ENCODE measurements around the gene LRRC37B.
A peak's percentile ranks its signal among the peaks of the same experiment; 100 is the strongest.
"Not testable (repeated sequence)": the region's sequence is repeated elsewhere in the genome, so short reads cannot be mapped to it uniquely, and the experiment has no call there.

The LRRC37B gene

GRCh38 chr17:32006957-32007462 is at the start of gene LRRC37B:
TSS of gene LRRC37B (plus strand) at chr17:32007383. CDS start at chr17:32021393, 14,010 bp downstream.
- peak within 1 kb of the TSS; percentile 95 for H3K4me3 Mint-ChIP-seq
- H3K27me3 Mint-ChIP-seq: no peaks in the 10 kb centered on the region
- peaks cover 2% of the 10 kb centered on the region for H3K36me3 Mint-ChIP-seq
- no peaks in the 10 kb centered on the region for H3K9me3 Mint-ChIP-seq (ENCODE audit: low read depth)
- H3K27ac Mint-ChIP-seq: peak within 1 kb of the TSS; percentile 92
- peaks cover 35% of the 10 kb centered on the region for H3K4me1 Mint-ChIP-seq (ENCODE audit: low read depth)

GRCh38 chr17:31964131-31964530 is 43.1 kb upstream of the LRRC37B start:
- H3K27me3 Mint-ChIP-seq; H3K4me3 Mint-ChIP-seq; H3K4me1 Mint-ChIP-seq (ENCODE audit: low read depth); H3K36me3 Mint-ChIP-seq; H3K9me3 Mint-ChIP-seq (ENCODE audit: low read depth): not testable (repeated sequence)
- peak overlapping the region; percentile 43 for H3K27ac Mint-ChIP-seq

GRCh38 chr17:31967648-31968047 is 39.5 kb upstream of the LRRC37B start:
- Mint-ChIP-seq H3K27me3 (no peaks in the 10 kb centered on the region), H3K9me3 (ENCODE audit: low read depth) (no peaks in the 10 kb centered on the region), H3K27ac (no peak overlapping the region), H3K4me1 (ENCODE audit: low read depth) (no peaks in the 10 kb centered on the region), H3K4me3 (no peak overlapping the region), H3K36me3 (no peaks in the 10 kb centered on the region)

GRCh38 chr17:31970416-31970815 is 36.8 kb upstream of the LRRC37B start:
- not testable (repeated sequence) for H3K27me3 Mint-ChIP-seq; H3K27ac Mint-ChIP-seq; H3K4me1 Mint-ChIP-seq (ENCODE audit: low read depth); H3K9me3 Mint-ChIP-seq (ENCODE audit: low read depth); H3K36me3 Mint-ChIP-seq; H3K4me3 Mint-ChIP-seq

GRCh38 chr17:31974269-31975071 is 32.7 kb upstream of the LRRC37B start:
- not testable (repeated sequence) for H3K4me3 Mint-ChIP-seq; H3K9me3 Mint-ChIP-seq (ENCODE audit: low read depth); H3K27ac Mint-ChIP-seq; H3K4me1 Mint-ChIP-seq (ENCODE audit: low read depth); H3K36me3 Mint-ChIP-seq; H3K27me3 Mint-ChIP-seq

- H3K27ac Mint-ChIP-seq; H3K9me3 Mint-ChIP-seq (ENCODE audit: low read depth); H3K27me3 Mint-ChIP-seq; H3K4me3 Mint-ChIP-seq; H3K4me1 Mint-ChIP-seq (ENCODE audit: low read depth); H3K36me3 Mint-ChIP-seq: not testable (repeated sequence)
These were observed 31.8 kb upstream of the LRRC37B start for GRCh38 chr17:31975391-31975790.

GRCh38 chr17:31991821-31992220 is 15.4 kb upstream of the LRRC37B start:
- H3K9me3 Mint-ChIP-seq (ENCODE audit: low read depth); H3K27me3 Mint-ChIP-seq; H3K4me1 Mint-ChIP-seq (ENCODE audit: low read depth); H3K36me3 Mint-ChIP-seq; H3K27ac Mint-ChIP-seq; H3K4me3 Mint-ChIP-seq: not testable (repeated sequence)

GRCh38 chr17:31997005-31997404 is 10.2 kb upstream of the LRRC37B start:
- peaks cover 2% of the 10 kb centered on the region for H3K36me3 Mint-ChIP-seq
- H3K27me3 Mint-ChIP-seq: no peaks in the 10 kb centered on the region
- no peak overlapping the region for H3K27ac Mint-ChIP-seq
- H3K9me3 Mint-ChIP-seq (ENCODE audit: low read depth): no peaks in the 10 kb centered on the region
- H3K4me3 Mint-ChIP-seq: no peak overlapping the region
- no peaks in the 10 kb centered on the region for H3K4me1 Mint-ChIP-seq (ENCODE audit: low read depth)

- H3K36me3 Mint-ChIP-seq: peaks cover 2% of the 10 kb centered on the region
- H3K27me3 Mint-ChIP-seq: no peaks in the 10 kb centered on the region
- H3K27ac Mint-ChIP-seq: peak overlapping the region; percentile 92
- peaks cover 40% of the 10 kb centered on the region for H3K4me1 Mint-ChIP-seq (ENCODE audit: low read depth)
- no peaks in the 10 kb centered on the region for H3K9me3 Mint-ChIP-seq (ENCODE audit: low read depth)
- peak overlapping the region; percentile 95 for H3K4me3 Mint-ChIP-seq
These were observed 498 bp downstream of the LRRC37B start for GRCh38 chr17:32007463-32008298.

GRCh38 chr17:32009262-32009542 is 2.0 kb downstream of the LRRC37B start:
- H3K36me3 Mint-ChIP-seq: peaks cover 2% of the 10 kb centered on the region
- peak overlapping the region; percentile 95 for H3K4me3 Mint-ChIP-seq
- peak overlapping the region; percentile 92 for H3K27ac Mint-ChIP-seq
- no peaks in the 10 kb centered on the region for H3K27me3 Mint-ChIP-seq
- no peaks in the 10 kb centered on the region for H3K9me3 Mint-ChIP-seq (ENCODE audit: low read depth)
- H3K4me1 Mint-ChIP-seq (ENCODE audit: low read depth): peaks cover 50% of the 10 kb centered on the region

- Mint-ChIP-seq H3K4me3 (peak overlapping the region; percentile 64), H3K27ac (peak overlapping the region; percentile 52), H3K36me3 (peaks cover 2% of the 10 kb centered on the region), H3K27me3 (no peaks in the 10 kb centered on the region), H3K9me3 (ENCODE audit: low read depth) (no peaks in the 10 kb centered on the region), H3K4me1 (ENCODE audit: low read depth) (peaks cover 52% of the 10 kb centered on the region)
These were observed 2.9 kb downstream of the LRRC37B start for GRCh38 chr17:32010114-32010513.

- Mint-ChIP-seq H3K27ac (no peak overlapping the region), H3K4me3 (no peak overlapping the region)
These were observed 8.2 kb downstream of the LRRC37B start for GRCh38 chr17:32015245-32016013.

GRCh38 chr17:32016231-32016630 is 9.0 kb downstream of the LRRC37B start:
- Mint-ChIP-seq H3K27ac (peak overlapping the region; percentile 69), H3K4me3 (peak overlapping the region; percentile 2), H3K4me1 (ENCODE audit: low read depth) (peaks cover 39% of the 10 kb centered on the region), H3K27me3 (no peaks in the 10 kb centered on the region), H3K9me3 (ENCODE audit: low read depth) (no peaks in the 10 kb centered on the region), H3K36me3 (peaks cover 6% of the 10 kb centered on the region)

More at GRCh38 chr17:32015245-32016013, 8.2 kb downstream of the LRRC37B start:
- Mint-ChIP-seq H3K27me3 (no peaks in the 10 kb centered on the region), H3K9me3 (ENCODE audit: low read depth) (no peaks in the 10 kb centered on the region), H3K36me3 (peaks cover 6% of the 10 kb centered on the region), H3K4me1 (ENCODE audit: low read depth) (peaks cover 46% of the 10 kb centered on the region)

- Mint-ChIP-seq H3K9me3 (ENCODE audit: low read depth) (no peaks in the 10 kb centered on the region), H3K36me3 (peaks cover 6% of the 10 kb centered on the region), H3K4me3 (no peak overlapping the region), H3K27ac (no peak overlapping the region), H3K4me1 (ENCODE audit: low read depth) (peaks cover 20% of the 10 kb centered on the region), H3K27me3 (no peaks in the 10 kb centered on the region)
These were observed 12.0 kb downstream of the LRRC37B start for GRCh38 chr17:32019228-32019627.
